Esophagus squamous epithelium (tissue), 4 donors: ENCODE data around the gene INHBC. TPM values are rescaled to one million over a fixed set of nuclear protein-coding genes. Genes with fewer than 3 reads are reported as not detected.

Experiments used
- small RNA-seq, 4 donors: library from RNA; depleted of rRNA; stranded (forward); fragments of <200 nt; gene quantifications; one replicate each; pipeline ENCODE3, GENCODE V24; 2016
- total RNA-seq, 4 donors: library from RNA; depleted of rRNA; stranded (reverse); fragments of >200 nt; gene quantifications; one replicate each; pipeline ENCODE4 v1.1.0, GENCODE V29; 2016

The INHBC gene
- total RNA-seq, 4 donors from 2014 or later: not detected

Small RNA genes lying within 50 kb of the gene (small RNA-seq; reads per million reads assigned to genes)
- gene RNU6-879P: 0 reads per million in 4 donors

Other genes with a start within 250 kb of the INHBC start
- 1 to 10 TPM in 2 of 4 donors, under 1 TPM in 2; 0.21 to 5.0 (median 2.5) TPM for gene NXPH4, start 218.0 kb upstream of the INHBC start, total RNA-seq
- 100 to 1,000 TPM in 1 of 4 donors, 10 to 100 TPM in 3; 56.1 to 104 (median 76.6) TPM for gene SHMT2, start 205.1 kb upstream of the INHBC start, total RNA-seq
- gene STAC3, start 183.6 kb upstream of the INHBC start, total RNA-seq: under 1 TPM; 0.29 to 0.95 (median 0.47) TPM
- 10 to 100 TPM; 21.7 to 37.6 (median 29.3) TPM for gene R3HDM2, start 3.7 kb upstream of the INHBC start, total RNA-seq
- not detected for gene INHBE, start 20.5 kb downstream of the INHBC start, total RNA-seq
- gene GLI1, start 25.0 kb downstream of the INHBC start, total RNA-seq: under 1 TPM in 2 of 4 donors, not detected in 2; 0.09 to 0.48 TPM
- 10 to 100 TPM in 2 of 4 donors, 1 to 10 TPM in 2; 4.5 to 20.4 (median 11.3) TPM for gene ARHGAP9, start 45.1 kb downstream of the INHBC start, total RNA-seq
- gene MARS1, start 53.3 kb downstream of the INHBC start, total RNA-seq: 10 to 100 TPM; 54.2 to 94.6 (median 69.6) TPM
- 10 to 100 TPM in 3 of 4 donors, 1 to 10 TPM in 1; 5.1 to 23.3 (median 15.4) TPM for gene DDIT3, start 85.7 kb downstream of the INHBC start, total RNA-seq
- gene MBD6, start 88.0 kb downstream of the INHBC start, total RNA-seq: 10 to 100 TPM; 13.8 to 33.2 (median 17.6) TPM
- gene DCTN2, start 112.4 kb downstream of the INHBC start, total RNA-seq: 100 to 1,000 TPM; 122 to 175 (median 159) TPM
- under 1 TPM in 3 of 4 donors, not detected in 1; 0.15 to 0.22 (median 0.19) TPM for gene KIF5A, start 115.3 kb downstream of the INHBC start, total RNA-seq
- 10 to 100 TPM; 25.2 to 41.7 (median 33.1) TPM for gene PIP4K2C, start 156.4 kb downstream of the INHBC start, total RNA-seq
- gene DTX3, start 170.0 kb downstream of the INHBC start, total RNA-seq: 10 to 100 TPM in 1 of 4 donors, 1 to 10 TPM in 3; 1.6 to 16.6 (median 5.6) TPM
- 10 to 100 TPM in 1 of 4 donors, 1 to 10 TPM in 2, under 1 TPM in 1; 0.76 to 27.7 (median 6.2) TPM for gene ARHGEF25, start 176.7 kb downstream of the INHBC start, total RNA-seq
- under 1 TPM; 0.18 to 0.56 (median 0.23) TPM for gene B4GALNT1, start 198.4 kb downstream of the INHBC start, total RNA-seq